Body of pancreas (tissue), 4 donors: Measurements from ENCODE around the gene POU3F1. TPM values are rescaled to one million over a fixed set of nuclear protein-coding genes. Genes with fewer than 3 reads are reported as not detected.

Experiments used
- ATAC-seq: fragments of 150-250 bp; one replicate; pipeline ENCODE4 v1.9.1; 2016
- DNase-seq, 4 donors: peaks; one replicate each; pipeline ENCODE4 v3.0.0-alpha.2; 2019
- H3K27ac ChIP-seq, 4 donors: fragments of 200-600 bp; sonication (generic); 1 replicate in 3 of 4; 2 replicates in 1 of 4; pipeline versions ENCODE4 v1.5.1 to v1.6.1; 2016 to 2019; ENCODE audit warnings: mild to moderate bottlenecking in 1 of 4, mixed read lengths in 1 of 4, moderate library complexity in 1 of 4
- H3K27me3 ChIP-seq, 2 donors: fragments of 200-600 bp; sonication (generic); one replicate each; pipeline ENCODE4 v1.6.0; 2016; ENCODE audit warnings: mild to moderate bottlenecking in 1 of 2
- H3K36me3 ChIP-seq, 2 donors: fragments of 200-600 bp; sonication (generic); replicated peaks in 1 of 2; 2 replicates each; pipeline ENCODE4 v1.5.1; 2016; ENCODE audit warnings: low read depth in 2 of 2; ENCODE audit not compliant: insufficient read depth in 1 of 2
- H3K4me1 ChIP-seq: fragments of 200-600 bp; sonication (generic); one replicate; pipeline ENCODE4 v1.6.0; 2016
- H3K4me3 ChIP-seq, 2 donors: fragments of 200-600 bp; sonication (generic); 1 replicate in 1 of 2; 2 replicates in 1 of 2; pipeline ENCODE4 v1.5.1; 2016 to 2019
- H3K9me3 ChIP-seq, 3 donors: fragments of 200-600 bp; sonication (generic); 1 replicate in 2 of 3; 2 replicates in 1 of 3; pipeline ENCODE4 v1.5.1; 2016
- POLR2A ChIP-seq, 3 donors: fragments of 450-650 bp; IDR thresholded peaks; one replicate each; pipeline ENCODE4 v1.6.1; 2016; ENCODE audit warnings: antibody characterized with exemption in 3 of 3, mild to moderate bottlenecking in 2 of 3
- WGBS, 2 donors: methylation state at CpG; one replicate each; pipeline ENCODE4 v1.1.5; 2017; 5-methylcytosine and 5-hydroxymethylcytosine counted together
- intact Hi-C: fragments of 100-400 bp; cut with DNase I; formaldehyde crosslinking; loops from one replicate; pipeline ENCODE4 v1.15.1; 2023
- total RNA-seq, 2 donors: library from RNA; depleted of rRNA; stranded (reverse); fragments of >200 nt; gene quantifications; one replicate each; pipeline ENCODE4 v1.1.0, GENCODE V29; 2016
- TF ChIP-seq, protein P1 (sequence below), 7 experiments: fragments of 450-650 bp in 4 of 7; fragments of 200-600 bp in 3 of 7; sonication (generic) in 3 of 7; IDR thresholded peaks; one replicate each; pipeline ENCODE4 v1.5.1; 2016 to 2019; ENCODE audit warnings: antibody characterized with exemption in 7 of 7

POU3F1 gene
- total RNA-seq, 2 donors from 2014 or later, result not detected

DNA sequence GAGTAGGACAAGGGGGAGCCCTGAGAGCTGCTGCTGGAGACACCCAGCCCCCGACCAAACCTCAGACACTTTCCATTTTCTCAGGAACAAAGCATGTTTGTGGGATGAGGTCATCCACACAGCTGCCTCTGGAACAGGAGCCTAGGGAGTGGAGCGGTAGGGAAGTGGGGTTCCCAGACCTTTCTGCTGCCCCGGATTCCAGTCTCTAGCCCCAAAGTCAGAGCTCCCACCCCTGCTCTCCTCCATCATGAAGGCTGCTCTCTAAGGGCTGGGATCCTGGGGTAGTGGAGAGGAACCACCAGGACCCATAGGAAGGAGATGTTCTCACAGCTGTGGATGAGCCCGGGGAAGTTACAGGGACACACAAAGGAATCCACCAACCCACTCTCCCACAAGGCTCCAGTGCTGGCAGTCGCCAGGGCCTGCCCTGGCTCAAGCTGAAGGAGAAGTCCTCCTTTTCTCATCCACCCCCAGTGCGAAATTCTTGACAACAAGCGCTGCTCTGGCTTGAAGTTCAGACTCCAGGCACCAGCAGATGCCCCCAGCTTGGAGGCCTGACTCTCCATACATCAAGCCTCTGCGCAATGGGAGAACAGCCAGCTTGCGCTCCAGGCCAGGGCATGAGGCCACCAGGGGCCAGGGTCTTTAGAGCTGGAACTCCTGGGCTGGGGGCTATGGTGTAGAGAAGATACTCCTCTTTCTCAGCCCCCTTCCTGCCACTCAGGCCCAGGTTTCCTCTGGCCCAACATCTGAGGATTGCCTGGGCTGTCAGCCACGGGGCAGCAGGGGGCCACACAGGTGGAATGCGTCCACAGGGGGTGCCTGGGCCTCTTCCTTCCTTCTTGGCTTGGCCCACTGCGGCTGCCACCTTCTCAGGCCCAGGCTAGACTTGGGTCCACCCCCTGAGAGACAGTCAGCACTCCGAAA lies 45.8 kb downstream of the POU3F1 start:
- Histone ChIP-seq H3K27ac (peak overlapping the region in 3 of 4 donors; percentile 41 to 73 (median 69)), H3K4me3 (no peak overlapping the region), H3K27me3 (no peaks in the 10 kb centered on the region), H3K36me3 (no peaks in the 10 kb centered on the region), H3K9me3 (no peaks in the 10 kb centered on the region), H3K4me1 (peaks cover 41% of the 10 kb centered on the region)
- DNase-seq, result peak in 1 of 4 donors; percentile 25
- ATAC-seq, result no peak
- no peak for TF ChIP-seq POLR2A (IDR thresholded peaks at IDR 0.05)
- TF ChIP-seq, protein P1, sequence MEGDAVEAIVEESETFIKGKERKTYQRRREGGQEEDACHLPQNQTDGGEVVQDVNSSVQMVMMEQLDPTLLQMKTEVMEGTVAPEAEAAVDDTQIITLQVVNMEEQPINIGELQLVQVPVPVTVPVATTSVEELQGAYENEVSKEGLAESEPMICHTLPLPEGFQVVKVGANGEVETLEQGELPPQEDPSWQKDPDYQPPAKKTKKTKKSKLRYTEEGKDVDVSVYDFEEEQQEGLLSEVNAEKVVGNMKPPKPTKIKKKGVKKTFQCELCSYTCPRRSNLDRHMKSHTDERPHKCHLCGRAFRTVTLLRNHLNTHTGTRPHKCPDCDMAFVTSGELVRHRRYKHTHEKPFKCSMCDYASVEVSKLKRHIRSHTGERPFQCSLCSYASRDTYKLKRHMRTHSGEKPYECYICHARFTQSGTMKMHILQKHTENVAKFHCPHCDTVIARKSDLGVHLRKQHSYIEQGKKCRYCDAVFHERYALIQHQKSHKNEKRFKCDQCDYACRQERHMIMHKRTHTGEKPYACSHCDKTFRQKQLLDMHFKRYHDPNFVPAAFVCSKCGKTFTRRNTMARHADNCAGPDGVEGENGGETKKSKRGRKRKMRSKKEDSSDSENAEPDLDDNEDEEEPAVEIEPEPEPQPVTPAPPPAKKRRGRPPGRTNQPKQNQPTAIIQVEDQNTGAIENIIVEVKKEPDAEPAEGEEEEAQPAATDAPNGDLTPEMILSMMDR (IDR thresholded peaks at IDR 0.05), result no peak
- intact Hi-C loops, result no loop called here
- WGBS, 2 donors, result 61 to 78% methylated on average over 5 to 13 of the region's 13 CpGs

DNA sequence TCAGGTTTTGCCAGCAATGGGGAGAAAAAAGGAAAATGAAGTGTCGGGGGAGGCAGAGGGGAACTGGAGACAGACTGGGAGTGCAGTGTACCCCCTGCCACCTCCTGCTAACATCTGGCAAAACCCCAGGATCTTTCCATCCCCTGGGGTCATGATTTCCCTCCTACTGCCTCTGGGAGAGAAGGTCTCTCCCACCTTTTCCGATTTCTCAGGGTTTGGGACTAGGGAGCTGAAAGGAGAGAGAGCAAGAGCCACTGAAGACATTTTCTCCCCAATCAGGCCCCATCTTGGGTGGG lies 46.4 kb downstream of the POU3F1 start:
- H3K4me1 ChIP-seq, result peaks cover 40% of the 10 kb centered on the region
- H3K27me3 ChIP-seq, result no peaks in the 10 kb centered on the region
- TF ChIP-seq, protein P1 (IDR thresholded peaks at IDR 0.05), result no peak
- no peak for TF ChIP-seq POLR2A (IDR thresholded peaks at IDR 0.05)
- H3K4me3 ChIP-seq, result no peak overlapping the region
- no peak for DNase-seq
- no peak for ATAC-seq
- 70 to 77% methylated on average over 2 of the region's 2 CpGs for WGBS, 2 donors
- peak overlapping the region; percentile 41 to 73 (median 64) for H3K27ac ChIP-seq
- H3K9me3 ChIP-seq, result no peaks in the 10 kb centered on the region
- H3K36me3 ChIP-seq, result no peaks in the 10 kb centered on the region
- intact Hi-C loops, result no loop called here

DNA sequence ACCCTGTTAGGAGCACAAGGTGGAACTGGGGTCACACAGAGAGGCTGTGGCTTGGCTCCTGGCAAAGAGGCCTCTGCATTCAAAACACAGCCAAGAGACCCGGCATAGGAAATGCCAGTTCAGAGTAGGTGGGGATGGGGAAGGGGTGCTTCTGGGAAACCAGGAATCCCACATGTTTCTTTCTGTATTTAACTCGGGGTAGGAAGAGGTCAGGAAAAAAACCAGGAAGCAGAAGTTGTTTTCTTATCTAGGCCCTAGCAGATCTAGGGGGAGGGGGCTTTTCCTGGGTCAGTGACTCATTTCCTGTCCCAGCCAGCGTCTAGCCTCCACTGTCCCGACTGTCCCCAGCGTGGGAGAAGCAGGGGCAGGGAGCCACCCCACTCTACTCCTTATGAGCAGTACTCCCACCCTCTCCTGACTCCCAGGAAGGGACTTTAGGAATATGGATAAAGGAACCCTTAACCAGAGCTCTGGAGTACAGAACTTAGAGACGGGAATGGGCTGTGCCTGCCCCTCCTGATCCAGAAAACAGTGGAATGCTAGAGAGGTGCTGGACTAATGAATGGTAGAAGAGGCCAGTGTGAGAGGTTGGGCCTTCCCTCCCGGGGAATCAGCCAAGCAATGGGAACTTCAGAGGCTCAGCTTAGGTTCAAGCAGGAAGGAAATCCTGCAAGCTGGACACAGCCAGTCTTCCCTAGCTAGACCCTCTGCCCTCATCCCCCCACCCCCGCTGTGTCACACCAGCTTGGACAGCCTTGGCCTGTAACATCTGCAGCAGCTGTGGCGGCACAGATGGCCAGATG lies 47.0 kb downstream of the POU3F1 start:
- peak in 2 of 4 donors; percentile 63 to 72 for DNase-seq
- 36 to 40% methylated on average over 9 of the region's 9 CpGs for whole genome bisulfite sequencing, 2 donors
- no peaks in the 10 kb centered on the region for H3K27me3 ChIP-seq
- peak overlapping the region; percentile 41 to 73 (median 64) for H3K27ac ChIP-seq
- peak; percentile 25 for ATAC-seq
- intact Hi-C loops, result no loop called here
- no peaks in the 10 kb centered on the region for H3K9me3 ChIP-seq
- no peaks in the 10 kb centered on the region for H3K36me3 ChIP-seq
- no peak overlapping the region for H3K4me3 ChIP-seq
- peaks cover 42% of the 10 kb centered on the region for H3K4me1 ChIP-seq
- TF ChIP-seq, protein P1 (IDR thresholded peaks at IDR 0.05), result no peak
- TF ChIP-seq POLR2A (IDR thresholded peaks at IDR 0.05), result no peak

DNA sequence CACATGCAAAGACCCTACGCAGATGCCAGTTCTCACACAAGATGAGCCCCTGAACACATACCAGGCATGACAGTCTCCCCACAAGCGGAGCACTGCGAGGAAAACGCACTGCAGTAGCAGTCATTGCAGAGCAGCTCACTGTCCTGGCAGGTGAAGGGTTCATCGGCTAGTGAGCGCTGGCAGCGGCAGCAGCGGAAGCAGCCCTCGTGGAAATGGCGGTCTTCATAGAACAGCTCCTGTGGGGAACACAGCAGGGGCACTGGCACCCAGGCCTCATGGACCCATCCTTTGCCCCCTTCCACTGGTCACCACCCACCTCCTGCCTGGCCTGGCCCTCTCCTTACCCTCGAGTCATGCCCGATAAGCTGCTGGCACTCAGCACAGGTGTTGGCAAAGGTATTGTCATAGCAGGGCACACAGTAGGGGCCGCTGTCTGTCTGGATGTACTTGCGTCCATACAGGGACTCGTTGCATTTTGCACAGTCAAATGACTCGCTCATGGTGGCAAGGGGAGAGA lies 47.6 kb downstream of the POU3F1 start:
- intact Hi-C loops, result no loop called here
- Histone ChIP-seq H3K4me1 (peaks cover 35% of the 10 kb centered on the region), H3K4me3 (no peak overlapping the region), H3K27ac (peak overlapping the region; percentile 41 to 73 (median 64)), H3K27me3 (no peaks in the 10 kb centered on the region), H3K9me3 (no peaks in the 10 kb centered on the region), H3K36me3 (no peaks in the 10 kb centered on the region)
- 80 to 85% methylated on average over 13 to 16 of the region's 16 CpGs for WGBS, 2 donors
- ATAC-seq (no peak), DNase-seq (peak in 1 of 4 donors; percentile 20)
- TF ChIP-seq POLR2A (IDR thresholded peaks at IDR 0.05), result no peak
- TF ChIP-seq, protein P1 (IDR thresholded peaks at IDR 0.05), result no peak
